Choroid plexus epithelial cell (primary cell): Measurements from ENCODE around the gene HECW1.

ENCODE experiments used
- DNase-seq: peaks from one replicate; pipeline ENCODE4 v3.0.0-alpha.2; 2010; ENCODE audit warnings: low read depth
- H3K4me3 ChIP-seq: 2 replicates; pipeline ENCODE4 v1.5.1; 2011; ENCODE audit warnings: low read depth, mild to moderate bottlenecking, control low read depth, low read length, moderate library complexity
- CTCF ChIP-seq: conservative IDR thresholded peaks from 2 replicates; pipeline ENCODE4 v1.5.1; 2011; ENCODE audit warnings: low read depth, mild to moderate bottlenecking, control low read depth, inconsistent platforms, low read length, moderate library complexity

The HECW1 gene

GRCh38 chr7:43535810-43536585 lies 423.6 kb downstream of the HECW1 start:
- TF ChIP-seq CTCF, result no peak

DNA sequence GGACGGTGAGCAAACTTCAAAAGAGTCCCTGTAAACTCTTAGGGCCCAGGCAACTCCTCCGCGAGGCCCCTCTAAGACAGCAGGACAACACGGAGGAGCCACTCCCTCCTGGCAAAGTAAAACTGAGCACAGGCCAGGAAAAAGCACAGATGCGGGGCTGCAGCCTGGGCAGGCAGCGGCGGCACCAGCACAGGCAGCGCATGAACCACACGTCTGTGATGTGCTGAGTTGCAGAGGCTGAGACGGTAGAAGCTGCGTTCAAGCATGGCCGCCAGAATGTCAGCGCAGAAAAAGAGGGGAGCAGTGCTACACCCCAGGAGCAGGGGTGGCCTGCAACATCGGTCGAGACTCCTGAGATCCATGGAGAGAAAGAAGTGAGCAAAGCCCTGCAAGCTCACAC lies 424.3 kb downstream of the HECW1 start:
- no peak for TF ChIP-seq CTCF
- no peak overlapping the region for H3K4me3 ChIP-seq
- no peak for DNase-seq

More at GRCh38 chr7:43535810-43536585, 423.6 kb downstream of the HECW1 start:
- H3K4me3 ChIP-seq, result no peak overlapping the region
- DNase-seq, result peak; percentile 98

- TF ChIP-seq CTCF, result no peak
- peak; percentile 73 for DNase-seq
- no peak overlapping the region for H3K4me3 ChIP-seq
These were observed 425.4 kb downstream of the HECW1 start for GRCh38 chr7:43537765-43538403.

GRCh38 chr7:43538404-43538771 lies 425.9 kb downstream of the HECW1 start:
- TF ChIP-seq CTCF, result no peak
- H3K4me3 ChIP-seq, result no peak overlapping the region

GRCh38 chr7:43540471-43540870 lies 428.0 kb downstream of the HECW1 start:
- H3K4me3 ChIP-seq, result no peak overlapping the region
- no peak for DNase-seq
- no peak for TF ChIP-seq CTCF

More at GRCh38 chr7:43538404-43538771, 425.9 kb downstream of the HECW1 start:
- DNase-seq, result peak; percentile 61

- no peak overlapping the region for H3K4me3 ChIP-seq
- no peak for DNase-seq
- no peak for TF ChIP-seq CTCF
These were observed 430.3 kb downstream of the HECW1 start for GRCh38 chr7:43542716-43543115.
